Stimulated activated CD4-positive, alpha-beta T cell treated with anti-CD3 and anti-CD28 coated beads, TNF-alpha, amount 100 ng/mL, for 1 hour (primary cell): ENCODE measurements around the gene DHRS7.
A peak's percentile ranks its signal among the peaks of the same experiment; 100 is the strongest.

ENCODE experiments used
- DNase-seq, 3 donors: peaks; one replicate each; pipeline ENCODE4 v3.0.0-alpha.2; 2020; ENCODE audit warnings: low read depth in 3 of 3, low spot score in 1 of 3

The DHRS7 gene

GRCh38 chr14:60164712-60165546, at the start of gene DHRS7:
Gene DHRS7 (minus strand): TSS chr14:60165398. CDS start chr14:60165309, 89 bp downstream.
- peak; percentile 26 to 51 (median 31) for DNase-seq

GRCh38 chr14:60214415-60215126, 49.4 kb upstream of the DHRS7 start:
- DNase-seq = no peak

- DNase-seq = no peak
Observed at GRCh38 chr14:60214003-60214402, 48.8 kb upstream of the DHRS7 start.

- DNase-seq = no peak
Observed at GRCh38 chr14:60212503-60213371, 47.5 kb upstream of the DHRS7 start.

GRCh38 chr14:60211153-60211552, 46.0 kb upstream of the DHRS7 start:
- no peak for DNase-seq

GRCh38 chr14:60210703-60211102, 45.5 kb upstream of the DHRS7 start:
- DNase-seq = no peak

- DNase-seq = no peak
Observed at GRCh38 chr14:60206837-60207533, 41.8 kb upstream of the DHRS7 start.

GRCh38 chr14:60206249-60206670, 41.1 kb upstream of the DHRS7 start:
- DNase-seq = no peak

DNA sequence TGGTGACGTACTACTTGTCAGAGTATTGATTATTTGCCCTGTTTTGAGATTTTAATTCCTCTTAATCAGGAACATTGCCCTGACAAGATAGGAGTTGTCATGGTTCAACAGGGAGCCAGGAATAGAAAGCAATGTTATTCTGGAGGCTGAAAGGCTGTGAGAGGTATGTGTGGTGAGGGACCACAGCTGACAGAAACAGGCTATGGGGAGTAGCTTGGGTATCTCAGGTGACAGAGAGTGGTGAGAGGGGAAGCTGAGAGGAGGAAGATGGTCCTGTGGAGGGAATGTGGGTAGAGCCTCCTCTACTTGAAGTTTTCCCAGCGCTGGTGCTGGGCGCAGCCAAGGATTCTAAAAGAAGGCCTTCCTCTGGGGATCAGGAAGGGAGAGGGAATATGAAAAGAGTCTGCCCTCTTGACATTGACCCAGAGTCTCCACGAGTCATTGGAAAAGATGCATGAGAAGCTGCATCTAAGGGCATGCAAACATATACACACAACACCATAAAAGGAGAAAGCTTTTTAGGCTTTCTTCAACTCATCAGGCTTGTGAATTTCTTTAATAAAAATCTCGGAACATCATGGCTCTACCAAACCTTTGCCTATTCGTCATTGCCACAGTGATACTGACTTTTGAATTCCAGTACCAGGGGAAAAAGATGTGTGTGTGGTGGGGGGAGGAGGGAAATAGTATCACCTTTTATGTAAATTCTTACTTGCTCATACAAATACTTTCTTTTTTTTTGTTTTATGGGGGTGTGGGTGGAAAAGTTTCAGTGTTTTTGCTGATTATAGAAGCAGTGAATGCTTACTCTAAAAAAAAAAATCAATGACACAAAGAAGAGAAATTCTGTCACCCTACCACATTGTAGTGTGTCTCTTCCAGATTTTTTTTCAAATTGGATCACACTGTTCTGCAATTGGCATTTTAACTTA, 39.9 kb upstream of the DHRS7 start:
- no peak for DNase-seq

GRCh38 chr14:60204104-60204842, 39.1 kb upstream of the DHRS7 start:
- no peak for DNase-seq

- no peak for DNase-seq
Observed at GRCh38 chr14:60199321-60199720, 34.1 kb upstream of the DHRS7 start.

DNA sequence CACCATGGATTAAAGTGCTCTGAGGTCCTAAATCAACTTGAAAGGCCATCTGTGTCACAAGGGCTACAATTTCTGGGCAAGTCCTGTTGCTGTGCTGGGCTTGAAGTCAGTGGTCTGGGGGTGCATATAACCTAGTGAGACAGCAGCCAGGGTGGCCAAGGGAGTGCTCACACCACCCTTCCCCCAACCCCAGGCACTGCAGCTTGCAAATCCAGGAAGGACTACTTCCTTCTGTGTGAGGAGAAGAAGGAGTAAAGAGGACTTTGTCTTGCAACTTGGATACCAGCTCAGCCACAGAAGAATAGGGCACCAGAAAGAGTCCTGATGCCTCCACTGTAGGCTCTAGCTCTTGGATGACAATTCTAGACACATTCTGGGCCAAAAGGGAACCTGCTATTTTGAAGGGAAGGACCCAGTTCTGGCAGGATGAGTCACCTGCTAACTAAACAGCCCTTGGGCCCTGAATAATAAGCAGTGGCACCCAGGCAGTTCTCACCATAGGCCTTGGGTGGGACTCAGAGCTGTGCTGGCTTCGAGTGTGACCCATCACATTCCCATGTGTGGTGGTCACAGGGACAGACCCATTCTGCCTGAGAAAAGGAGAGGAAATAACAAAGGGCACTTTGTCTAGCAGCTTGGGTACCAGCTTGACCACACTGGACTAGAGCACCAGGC, 32.6 kb upstream of the DHRS7 start:
- no peak for DNase-seq

DNA sequence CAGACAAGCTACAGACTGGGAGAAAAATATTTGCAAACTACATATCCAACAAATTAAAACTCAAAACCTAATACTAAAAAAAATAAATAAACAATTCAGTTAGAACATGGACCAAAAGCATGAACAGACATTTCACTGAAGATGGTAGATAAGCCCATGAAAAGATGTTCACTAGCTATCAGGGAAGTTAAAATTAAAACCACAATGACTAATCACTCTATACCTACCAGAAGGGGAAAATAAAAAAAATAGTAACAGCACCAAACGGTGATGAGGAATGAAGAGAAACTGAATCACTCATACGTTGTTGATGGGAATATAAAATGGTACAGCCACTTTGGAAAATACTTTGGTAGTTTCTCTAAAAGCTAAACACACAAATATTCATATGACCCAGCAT, 31.1 kb upstream of the DHRS7 start:
- no peak for DNase-seq

- DNase-seq = no peak
Observed at GRCh38 chr14:60195179-60195810, 30.1 kb upstream of the DHRS7 start.

GRCh38 chr14:60189923-60190840, 25.0 kb upstream of the DHRS7 start:
- no peak for DNase-seq

GRCh38 chr14:60188696-60189095, 23.5 kb upstream of the DHRS7 start:
- no peak for DNase-seq

- DNase-seq = no peak
Observed at GRCh38 chr14:60188115-60188514, 22.9 kb upstream of the DHRS7 start.
